Gastroesophageal sphincter (tissue), 4 donors: ENCODE results near the gene SLC25A45. TPM values are rescaled to one million over a fixed set of nuclear protein-coding genes. Genes with fewer than 3 reads are reported as not detected.

Experiments
- total RNA-seq, 4 donors: library from RNA; depleted of rRNA; stranded (reverse); fragments of >200 nt; gene quantifications; one replicate each; pipeline ENCODE4 v1.1.0, GENCODE V29; 2016

Gene SLC25A45
- total RNA-seq, 4 donors from 2014 or later = 3.7 to 11.5 (median 7.5) TPM

Other genes starting within 250 kb of the SLC25A45 start
- gene SYVN1, start 248.1 kb downstream of the SLC25A45 start, total RNA-seq = 10 to 100 TPM; 19.0 to 38.7 (median 26.0) TPM
- gene SPDYC, start 212.4 kb downstream of the SLC25A45 start, total RNA-seq = not detected
- gene CAPN1, start 200.7 kb downstream of the SLC25A45 start, total RNA-seq = 100 to 1,000 TPM; 100 to 196 (median 156) TPM
- gene POLA2, start 120.7 kb downstream of the SLC25A45 start, total RNA-seq = 10 to 100 TPM in 2 of 4 donors, 1 to 10 TPM in 2; 7.7 to 18.5 (median 13.2) TPM
- gene CDC42EP2, start 67.8 kb downstream of the SLC25A45 start, total RNA-seq = 10 to 100 TPM; 26.3 to 63.4 (median 42.8) TPM
- gene DPF2, start 48.8 kb downstream of the SLC25A45 start, total RNA-seq = 10 to 100 TPM; 42.5 to 72.7 (median 62.1) TPM
- under 1 TPM in 2 of 4 donors, not detected in 2; 0.27 to 0.67 TPM for gene TIGD3, start 27.9 kb downstream of the SLC25A45 start, total RNA-seq
- gene FRMD8, start 4.0 kb upstream of the SLC25A45 start, total RNA-seq = 10 to 100 TPM; 19.9 to 31.5 (median 21.3) TPM
- 100 to 1,000 TPM in 2 of 4 donors, 10 to 100 TPM in 2; 21.0 to 341 (median 183) TPM for gene NEAT1, start 40.2 kb upstream of the SLC25A45 start, total RNA-seq
- over 10,000 TPM in 2 of 4 donors, 1,000 to 10,000 TPM in 2; 2,194 to 20,520 (median 8,164) TPM for gene MALAT1, start 116.4 kb upstream of the SLC25A45 start, total RNA-seq
- gene SCYL1, start 142.4 kb upstream of the SLC25A45 start, total RNA-seq = 10 to 100 TPM; 70.6 to 97.6 (median 89.2) TPM
- gene LTBP3, start 175.7 kb upstream of the SLC25A45 start, total RNA-seq = 100 to 1,000 TPM in 3 of 4 donors, 10 to 100 TPM in 1; 90.6 to 173 (median 139) TPM
- gene ZNRD2, start 187.8 kb upstream of the SLC25A45 start, total RNA-seq = 10 to 100 TPM; 38.4 to 73.5 (median 43.5) TPM
- 10 to 100 TPM; 36.6 to 68.3 (median 55.0) TPM for gene FAM89B, start 189.9 kb upstream of the SLC25A45 start, total RNA-seq
- 100 to 1,000 TPM; 172 to 329 (median 202) TPM for gene EHBP1L1, start 193.4 kb upstream of the SLC25A45 start, total RNA-seq
- gene KCNK7, start 213.2 kb upstream of the SLC25A45 start, total RNA-seq = 1 to 10 TPM in 1 of 4 donors, under 1 TPM in 2, not detected in 1; 0.40 to 1.5 (median 0.93) TPM
- 10 to 100 TPM; 20.5 to 35.3 (median 28.0) TPM for gene MAP3K11, start 231.6 kb upstream of the SLC25A45 start, total RNA-seq
- gene PCNX3, start 233.1 kb upstream of the SLC25A45 start, total RNA-seq = 10 to 100 TPM; 15.9 to 40.1 (median 19.3) TPM